ENCODE data around the gene TNNT3. TPM values are rescaled to one million over a fixed set of nuclear protein-coding genes. Genes with fewer than 3 reads are reported as not detected.
"Not testable (repeated sequence)": the region's sequence is repeated elsewhere in the genome, so short reads cannot be mapped to it uniquely, and the experiment has no call there.

Gene TNNT3
- total and polyA plus RNA-seq, 11 donors: 17.1 to 84.5 (median 46.4) TPM

DNA sequence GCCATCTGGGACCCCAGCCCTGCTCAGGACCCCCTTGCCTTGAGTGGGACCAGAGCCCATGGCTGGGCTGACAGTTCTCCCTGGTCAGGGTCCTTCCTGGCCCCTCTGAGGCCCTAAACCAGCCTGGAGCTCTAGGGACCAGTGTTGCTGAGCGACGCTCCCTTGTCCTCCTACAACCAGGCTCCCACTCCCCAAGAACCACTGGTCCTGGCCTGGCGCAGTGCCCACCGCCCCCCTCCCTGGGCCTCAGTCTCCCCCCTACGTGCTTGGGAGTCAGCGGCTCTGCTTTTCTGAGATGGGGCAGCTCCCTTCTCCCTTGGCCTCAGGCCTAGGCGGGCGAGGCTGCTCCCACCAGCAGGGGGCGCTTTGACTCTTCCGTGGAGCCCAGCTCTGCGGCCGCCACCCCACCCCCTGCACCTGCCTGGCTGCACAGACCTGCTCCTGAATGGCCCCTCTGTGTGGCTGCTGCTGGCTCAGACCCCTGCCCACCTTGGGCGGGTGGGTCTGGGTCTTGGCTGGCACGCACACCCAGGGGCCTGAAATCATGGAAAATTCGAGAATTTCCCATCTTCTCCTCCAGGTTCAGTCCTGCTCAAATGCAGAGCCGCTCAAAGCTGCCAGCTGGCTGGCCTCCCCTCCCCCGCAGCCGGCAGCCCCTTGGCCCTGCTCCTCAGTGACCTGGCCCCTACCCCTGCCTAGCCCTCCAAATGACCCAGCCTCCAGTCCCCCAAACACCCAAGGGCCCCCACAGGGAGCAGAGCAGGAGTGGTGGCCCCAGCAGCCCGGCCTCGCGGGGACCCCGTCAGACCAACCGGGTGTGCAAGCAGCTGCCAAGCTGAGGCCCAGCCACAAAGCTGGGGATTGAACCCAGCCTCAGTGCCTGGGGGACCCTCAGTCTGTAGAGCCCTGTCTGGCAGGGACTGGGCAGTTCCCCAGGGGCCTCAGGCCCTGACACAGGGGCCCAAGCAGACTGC, 37.0 kb upstream of the TNNT3 start:
- H3K27ac ChIP-seq: peak overlapping the region; percentile 85 to 99 (median 96)
- ATAC-seq (peak; percentile 75 to 83 (median 78)), DNase-seq (peak; percentile 87 to 94 (median 88))
- peaks cover 21 to 54% (median 45%) of the 10 kb centered on the region in 12 donors for H3K4me1 ChIP-seq
- no peaks in the 10 kb centered on the region for H3K27me3 ChIP-seq
- peaks cover 0 to 48% (median 29%) of the 10 kb centered on the region in 9 donors for H3K36me3 ChIP-seq
- TF ChIP-seq, protein P1, sequence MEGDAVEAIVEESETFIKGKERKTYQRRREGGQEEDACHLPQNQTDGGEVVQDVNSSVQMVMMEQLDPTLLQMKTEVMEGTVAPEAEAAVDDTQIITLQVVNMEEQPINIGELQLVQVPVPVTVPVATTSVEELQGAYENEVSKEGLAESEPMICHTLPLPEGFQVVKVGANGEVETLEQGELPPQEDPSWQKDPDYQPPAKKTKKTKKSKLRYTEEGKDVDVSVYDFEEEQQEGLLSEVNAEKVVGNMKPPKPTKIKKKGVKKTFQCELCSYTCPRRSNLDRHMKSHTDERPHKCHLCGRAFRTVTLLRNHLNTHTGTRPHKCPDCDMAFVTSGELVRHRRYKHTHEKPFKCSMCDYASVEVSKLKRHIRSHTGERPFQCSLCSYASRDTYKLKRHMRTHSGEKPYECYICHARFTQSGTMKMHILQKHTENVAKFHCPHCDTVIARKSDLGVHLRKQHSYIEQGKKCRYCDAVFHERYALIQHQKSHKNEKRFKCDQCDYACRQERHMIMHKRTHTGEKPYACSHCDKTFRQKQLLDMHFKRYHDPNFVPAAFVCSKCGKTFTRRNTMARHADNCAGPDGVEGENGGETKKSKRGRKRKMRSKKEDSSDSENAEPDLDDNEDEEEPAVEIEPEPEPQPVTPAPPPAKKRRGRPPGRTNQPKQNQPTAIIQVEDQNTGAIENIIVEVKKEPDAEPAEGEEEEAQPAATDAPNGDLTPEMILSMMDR (IDR thresholded peaks at IDR 0.05): peak; percentile 87 to 98 (median 93)
- TF ChIP-seq POLR2A (IDR thresholded peaks at IDR 0.05): no peak
- peak overlapping the region in 2 of 12 donors; percentile 13 to 16 for H3K4me3 ChIP-seq
- WGBS, 4 donors: 29 to 41% (median 36%) methylated on average over 15 to 23 of the region's 23 CpGs
- H3K9me3 ChIP-seq: no peaks in the 10 kb centered on the region
- intact Hi-C loops (cut with DNase I): loop anchor here (1.0 to 10.0 kb wide), 9 partner anchors 35 to 270 kb away; partner anchors contain the start of genes TNNT3 (in 6 of the 10) and TNNI2 (in 3 of the 10)

- Histone ChIP-seq H3K27ac (peak overlapping the region in 10 of 12 donors; percentile 11 to 99 (median 96)), H3K4me3 (no peak overlapping the region), H3K4me1 (peaks cover 17 to 53% (median 37%) of the 10 kb centered on the region in 12 donors), H3K27me3 (no peaks in the 10 kb centered on the region), H3K36me3 (peaks cover 0 to 57% (median 38%) of the 10 kb centered on the region in 9 donors), H3K9me3 (no peaks in the 10 kb centered on the region)
- WGBS, 4 donors: 91 to 93% (median 93%) methylated on average over 14 of the region's 14 CpGs
- TF ChIP-seq, protein P1 (IDR thresholded peaks at IDR 0.05): no peak
- TF ChIP-seq POLR2A (IDR thresholded peaks at IDR 0.05): no peak
- ATAC-seq (no peak), DNase-seq (peak in 2 of 5 donors; percentile 25 to 57)
- intact Hi-C loops (cut with DNase I): loop anchor here (2.0 to 10.0 kb wide), 8 partner anchors 34 to 269 kb away; partner anchors contain the start of genes TNNT3 (in 6 of the 10) and TNNI2 (in 3 of the 10)
These were observed 35.9 kb upstream of the TNNT3 start for GRCh38 chr11:1883346-1884302.

- Histone ChIP-seq H3K4me1 (peaks cover 17 to 53% (median 36%) of the 10 kb centered on the region in 12 donors), H3K36me3 (peaks cover 0 to 63% (median 38%) of the 10 kb centered on the region in 9 donors), H3K4me3 (no peak overlapping the region), H3K27ac (no peak overlapping the region), H3K27me3 (no peaks in the 10 kb centered on the region), H3K9me3 (no peaks in the 10 kb centered on the region)
- WGBS, 4 donors: 91 to 96% (median 92%) methylated on average over 5 of the region's 5 CpGs
- intact Hi-C loops (cut with DNase I): loop anchor here (5.0 to 10.0 kb wide), 6 partner anchors 33 to 268 kb away; partner anchors contain the start of genes TNNT3 (in 6 of the 10) and TNNI2 (in 1 of the 10)
- TF ChIP-seq POLR2A (IDR thresholded peaks at IDR 0.05): no peak
- TF ChIP-seq, protein P1 (IDR thresholded peaks at IDR 0.05): no peak
- ATAC-seq (no peak), DNase-seq (peak in 1 of 5 donors; percentile 23)
These were observed 35.2 kb upstream of the TNNT3 start for GRCh38 chr11:1884303-1884700.

- intact Hi-C loops (cut with DNase I): loop anchor here in 2 of 10 donors (10.0 kb wide), 1 partner anchor 258 kb away; no protein-coding TSS in a partner anchor
- H3K27ac ChIP-seq, ATAC-seq, H3K9me3 ChIP-seq, H3K4me3 ChIP-seq, H3K27me3 ChIP-seq: not testable (repeated sequence)
- DNase-seq: peak in 1 of 5 donors; percentile 38
- Histone ChIP-seq H3K4me1 (peaks cover 8 to 48% (median 16%) of the 10 kb centered on the region in 12 donors), H3K36me3 (peaks cover 0 to 66% (median 38%) of the 10 kb centered on the region in 9 donors)
- 86 to 91% (median 89%) methylated on average over 9 to 13 of the region's 13 CpGs for WGBS, 4 donors
These were observed 33.0 kb upstream of the TNNT3 start for GRCh38 chr11:1886551-1886950.

Measured in heart left ventricle (tissue), 16 donors.